Endothelial cell of umbilical vein (primary cell): Measurements from ENCODE around the gene FBLN7. TPM values are rescaled to one million over a fixed set of nuclear protein-coding genes. Genes with fewer than 3 reads are reported as not detected.

Experiments used
- BruUV-seq: library from RNA; stranded (reverse); fragments of 400-500 nt; replicated peaks from 2 replicates; lab custom pipeline; 2021; lab: Mats Ljungman, UMichigan
- CTCF ChIA-PET: fragments of 300-600, 350-600 bp; sonication (Branson Sonifier 250); formaldehyde crosslinking; loops from one replicate; lab custom pipeline; 2021; ENCODE audit warnings: antibody characterized with exemption, inconsistent platforms; lab: Charles Lee
- POLR2A ChIA-PET: fragments of 300-600, 350-600 bp; sonication (Branson Sonifier 250); formaldehyde crosslinking; loops from one replicate; lab custom pipeline; 2021; ENCODE audit warnings: antibody characterized with exemption, inconsistent platforms; lab: Charles Lee
- DNase-seq: peaks from one replicate; pipeline ENCODE4 v3.0.0-alpha.2; 2011; ENCODE audit warnings: low read depth, low spot score
- FAIRE-seq: peaks from 2 replicates; lab custom pipeline; 2011; peaks lifted over from hg19 to GRCh38; lab: Jason Lieb, UNC
- H2AFZ ChIP-seq: 2 replicates; pipeline ENCODE4 v1.6.0; 2012; ENCODE audit warnings: low read depth, low read length, control low read depth, inconsistent platforms
- H3K27ac ChIP-seq: 2 replicates; pipeline ENCODE4 v1.5.1; 2011; ENCODE audit warnings: low read depth, mild to moderate bottlenecking, control low read depth, low read length, moderate library complexity; ENCODE audit not compliant: insufficient read depth
- H3K27me3 ChIP-seq, 2 experiments: 2 replicates each; pipeline versions ENCODE4 v1.6.0 to v1.6.1; 2011; ENCODE audit warnings: low read length in 2 of 2, mixed read lengths in 1 of 2; ENCODE audit not compliant: control insufficient read depth in 2 of 2, insufficient read depth in 2 of 2
- H3K36me3 ChIP-seq, 2 experiments: 2 replicates in 1 of 2; 3 replicates in 1 of 2; pipeline ENCODE4 v1.5.1; 2011; ENCODE audit warnings: low read length in 2 of 2, mild to moderate bottlenecking in 1 of 2, moderate library complexity in 1 of 2; ENCODE audit not compliant: control insufficient read depth in 2 of 2, insufficient read depth in 2 of 2; ENCODE audit errors: extremely low read depth in 1 of 2
- H3K4me1 ChIP-seq: 3 replicates; pipeline ENCODE4 v1.5.1; 2011; ENCODE audit warnings: mild to moderate bottlenecking, low read length; ENCODE audit not compliant: control insufficient read depth, insufficient read depth; ENCODE audit errors: extremely low read depth
- H3K4me2 ChIP-seq: 2 replicates; pipeline ENCODE4 v1.6.1; 2011; ENCODE audit warnings: low read length, control low read depth, mixed read lengths; ENCODE audit not compliant: insufficient read depth
- H3K4me3 ChIP-seq, 3 experiments: fragments of 200-600 bp in 1 of 3; sonication (generic), shearing (Covaris generic) in 1 of 3; replicated peaks in 1 of 3; 2 replicates each; pipeline ENCODE4 v1.5.1; 2011 to 2016; ENCODE audit warnings: control low read depth in 3 of 3, low read length in 3 of 3, mild to moderate bottlenecking in 2 of 3, inconsistent platforms in 1 of 3, low read depth in 1 of 3, moderate library complexity in 1 of 3; ENCODE audit not compliant: insufficient read depth in 1 of 3
- H3K79me2 ChIP-seq: 2 replicates; pipeline ENCODE4 v1.6.0; 2012; ENCODE audit warnings: low read length, inconsistent platforms; ENCODE audit not compliant: control insufficient read depth, insufficient read depth
- H3K9ac ChIP-seq: replicated peaks from 2 replicates; pipeline ENCODE3; 2011; ENCODE audit warnings: low read length, control low read depth; ENCODE audit not compliant: insufficient read depth; ENCODE audit errors: extremely low read depth
- H3K9me1 ChIP-seq: replicated peaks from 3 replicates; pipeline ENCODE4 v1.6.0; 2011; ENCODE audit warnings: mild to moderate bottlenecking, low read length; ENCODE audit not compliant: control insufficient read depth, insufficient read depth; ENCODE audit errors: extremely low read depth
- H3K9me3 ChIP-seq: replicated peaks from 2 replicates; pipeline ENCODE4 v1.5.1; 2012; ENCODE audit warnings: low read length, inconsistent platforms; ENCODE audit not compliant: control insufficient read depth, insufficient read depth
- H4K20me1 ChIP-seq: replicated peaks from 2 replicates; pipeline ENCODE3; 2011; ENCODE audit warnings: mild to moderate bottlenecking, low read length; ENCODE audit not compliant: control insufficient read depth, insufficient read depth; ENCODE audit errors: extremely low read depth
- CTCF ChIP-seq, 2 donors: IDR thresholded peaks; 1 replicate in 1 of 2; 2 replicates in 1 of 2; pipeline ENCODE4 v1.5.1; 2011; ENCODE audit warnings: low read length in 2 of 2, mild to moderate bottlenecking in 2 of 2, moderate library complexity in 2 of 2, control low read depth in 1 of 2, inconsistent platforms in 1 of 2, low read depth in 1 of 2; ENCODE audit not compliant: insufficient read depth in 1 of 2; ENCODE audit errors: extremely low read depth in 1 of 2
- EZH2 ChIP-seq: IDR thresholded peaks from 2 replicates; pipeline ENCODE4 v1.6.1; 2012; ENCODE audit warnings: borderline replicate concordance, low read depth, mild to moderate bottlenecking, moderate library complexity, low read length, inconsistent platforms; ENCODE audit not compliant: severe bottlenecking
- FOS ChIP-seq: IDR thresholded peaks from 2 replicates; pipeline ENCODE4 v1.6.1; 2011; ENCODE audit warnings: mild to moderate bottlenecking, low read length, moderate library complexity, borderline replicate concordance; ENCODE audit not compliant: insufficient read depth
- GATA2 ChIP-seq: IDR thresholded peaks from 2 replicates; pipeline ENCODE4 v1.7.0; 2011; ENCODE audit warnings: low read depth, mild to moderate bottlenecking, moderate library complexity, mixed read lengths, low read length; ENCODE audit not compliant: insufficient read length, insufficient read depth
- JUN ChIP-seq: IDR thresholded peaks from 2 replicates; pipeline ENCODE4 v1.6.1; 2011; ENCODE audit warnings: borderline replicate concordance, low read depth; ENCODE audit not compliant: insufficient read length, insufficient read depth
- MAX ChIP-seq: IDR thresholded peaks from 2 replicates; pipeline ENCODE4 v1.6.1; 2011; ENCODE audit not compliant: insufficient read depth, insufficient read length
- MYC ChIP-seq: IDR thresholded peaks from one replicate; pipeline ENCODE4 v1.6.1; 2011; ENCODE audit warnings: mild to moderate bottlenecking, low read depth, low read length
- POLR2A ChIP-seq: IDR thresholded peaks from 2 replicates; pipeline ENCODE4 v1.6.1; 2012; ENCODE audit warnings: low read depth, mild to moderate bottlenecking, control low read depth, low read length
- POLR2AphosphoS5 ChIP-seq: IDR thresholded peaks from 2 replicates; pipeline ENCODE4 v1.6.1; 2012; ENCODE audit warnings: low read depth, mild to moderate bottlenecking, control low read depth, low read length, moderate library complexity; ENCODE audit not compliant: insufficient read depth
- dilution Hi-C: fragments of 300-500 bp; cut with MboI; formaldehyde crosslinking; loops from one replicate; pipeline ENCODE4 v1.15.0; 2019; ENCODE audit warnings: low sequenced_read_pairs; ENCODE audit not compliant: extremely low pct_ligation_motif_present
- intact Hi-C: fragments of 100-400 bp; cut with micrococcal nuclease; formaldehyde crosslinking; loops from one replicate; pipeline ENCODE4 v1.10.0; 2022
- polyA plus RNA-seq, 4 experiments: library from polyadenylated mRNA; depleted of rRNA in 3 of 4; stranded (reverse) in 3 of 4; unstranded in 1 of 4; fragments of >200 nt; gene quantifications; 2 replicates each; pipeline versions ENCODE4 v1.2.1 to v1.2.3, GENCODE V29; 2011 to 2012; ENCODE audit warnings: missing spikeins in 1 of 4
- total RNA-seq: library from RNA; stranded (reverse); gene quantifications from 2 replicates; pipeline ENCODE4 v1.2.3, GENCODE V29; 2021

FBLN7 gene
- total and polyA plus RNA-seq, 2 donors (not counting 3 experiments of a cell fraction or from before 2014, with no cell fraction given), result 3.1 to 3.3 TPM

- no peak overlapping the region for H3K4me2 ChIP-seq
- intact Hi-C loops, result no loop called here
- no peaks in the 10 kb centered on the region for H3K79me2 ChIP-seq
- peaks cover 27% of the 10 kb centered on the region for H3K4me1 ChIP-seq
- no TSS peak for BruUV-seq
- H3K36me3 ChIP-seq, result no peaks in the 10 kb centered on the region
- no peak overlapping the region for H3K9ac ChIP-seq
- no peak for DNase-seq
- TF ChIP-seq FOS (no peak), EZH2 (no peak)
- H3K9me1 ChIP-seq, result no peaks in the 10 kb centered on the region
- no peak overlapping the region for H3K4me3 ChIP-seq
- no peaks in the 10 kb centered on the region for H3K9me3 ChIP-seq
- no peak for FAIRE-seq
- ChIA-PET CTCF (no interaction called here), POLR2A (no interaction called here)
- no peaks in the 10 kb centered on the region for H4K20me1 ChIP-seq
- no peaks in the 10 kb centered on the region for H3K27me3 ChIP-seq
- dilution Hi-C loops, result no loop called here
- H2AFZ ChIP-seq, result no peak overlapping the region
- H3K27ac ChIP-seq, result no peak overlapping the region
Measured at GRCh38 chr2:112195950-112196349, 57.8 kb downstream of the FBLN7 start.

- H3K36me3 ChIP-seq, result no peaks in the 10 kb centered on the region
- ChIA-PET CTCF (no interaction called here), POLR2A (no interaction called here)
- H3K9me1 ChIP-seq, result no peaks in the 10 kb centered on the region
- no peaks in the 10 kb centered on the region for H3K9me3 ChIP-seq
- H3K4me3 ChIP-seq, result no peak overlapping the region
- no peaks in the 10 kb centered on the region for H4K20me1 ChIP-seq
- H3K4me1 ChIP-seq, result peaks cover 30% of the 10 kb centered on the region
- dilution Hi-C loops (no loop called here), intact Hi-C loops (no loop called here)
- H2AFZ ChIP-seq, result no peak overlapping the region
- TF ChIP-seq MYC, result no peak
- TF ChIP-seq POLR2AphosphoS5, result no peak
- TF ChIP-seq POLR2A, result no peak
- no peak for TF ChIP-seq GATA2
- TF ChIP-seq FOS, result no peak
- no peak for TF ChIP-seq MAX
- no peak for TF ChIP-seq CTCF (IDR thresholded peaks at IDR 0.05; ENCODE audit: extremely low read depth in 1 of 2, insufficient read depth in 1 of 2, low read depth in 1 of 2, low read length in 2 of 2)
- no peak for TF ChIP-seq EZH2
- TF ChIP-seq JUN, result no peak
- DNase-seq (no peak), FAIRE-seq (no peak)
- H3K79me2 ChIP-seq, result no peaks in the 10 kb centered on the region
- BruUV-seq, result no TSS peak
- H3K27ac ChIP-seq, result no peak overlapping the region
- no peak overlapping the region for H3K4me2 ChIP-seq
- H3K9ac ChIP-seq, result no peak overlapping the region
- no peaks in the 10 kb centered on the region for H3K27me3 ChIP-seq
Measured at GRCh38 chr2:112197868-112198267, 59.7 kb downstream of the FBLN7 start.
